Measurements from ENCODE around the gene ARSG.
"Not testable (repeated sequence)": the region's sequence is repeated elsewhere in the genome, so short reads cannot be mapped to it uniquely, and the experiment has no call there.

ARSG gene

GRCh38 chr17:68281965-68282364 is 9.3 kb upstream of the ARSG start:
- not testable (repeated sequence) for DNase-seq

GRCh38 chr17:68288375-68288774 is 2.9 kb upstream of the ARSG start:
- no peak for DNase-seq

- DNase-seq, result no peak
Measured at GRCh38 chr17:68288804-68289203, 2.5 kb upstream of the ARSG start.

GRCh38 chr17:68289473-68289872 is 1.8 kb upstream of the ARSG start:
- no peak for DNase-seq

GRCh38 chr17:68289936-68290267 is 1.4 kb upstream of the ARSG start:
- no peak for DNase-seq

- peak; percentile 72 for DNase-seq
Measured at GRCh38 chr17:68290268-68290954, 884 bp upstream of the ARSG start.

GRCh38 chr17:68291836-68292688 is 767 bp downstream of the ARSG start:
- peak; percentile 95 for DNase-seq

- no peak for DNase-seq
Measured at GRCh38 chr17:68292689-68293040, 1.4 kb downstream of the ARSG start.

GRCh38 chr17:68293490-68294195 is 2.3 kb downstream of the ARSG start:
- DNase-seq, result no peak

GRCh38 chr17:68294196-68294555 is 2.9 kb downstream of the ARSG start:
- no peak for DNase-seq

- no peak for DNase-seq
Measured at GRCh38 chr17:68294617-68295016, 3.3 kb downstream of the ARSG start.

- no peak for DNase-seq
Measured at GRCh38 chr17:68295086-68295485, 3.8 kb downstream of the ARSG start.

GRCh38 chr17:68296217-68297191 is 5.2 kb downstream of the ARSG start:
- peak; percentile 64 for DNase-seq

GRCh38 chr17:68297195-68297594 is 5.9 kb downstream of the ARSG start:
- DNase-seq, result no peak

- DNase-seq, result no peak
Measured at GRCh38 chr17:68298601-68299000, 7.3 kb downstream of the ARSG start.

- no peak for DNase-seq
Measured at GRCh38 chr17:68299817-68300216, 8.5 kb downstream of the ARSG start.

GRCh38 chr17:68301438-68301959 is 10.2 kb downstream of the ARSG start:
- no peak for DNase-seq

GRCh38 chr17:68302066-68302564 is 10.8 kb downstream of the ARSG start:
- no peak for DNase-seq

- no peak for DNase-seq
Measured at GRCh38 chr17:68302666-68303065, 11.4 kb downstream of the ARSG start.

GRCh38 chr17:68304706-68305105 is 13.4 kb downstream of the ARSG start:
- no peak for DNase-seq

GRCh38 chr17:68305142-68305541 is 13.8 kb downstream of the ARSG start:
- DNase-seq, result no peak

- DNase-seq, result no peak
Measured at GRCh38 chr17:68306819-68307218, 15.5 kb downstream of the ARSG start.
